NCI-H446 treated with DMSO at 0.1 percent for 48 hours (cell line): ENCODE results near the gene RIOX2.
"Not testable (repeated sequence)": the region's sequence is repeated elsewhere in the genome, so short reads cannot be mapped to it uniquely, and the experiment has no call there.

Source experiments
- DNase-seq: peaks from one replicate; lab custom pipeline; 2025; lab: John Stamatoyannopoulos, UW

RIOX2 gene

DNA sequence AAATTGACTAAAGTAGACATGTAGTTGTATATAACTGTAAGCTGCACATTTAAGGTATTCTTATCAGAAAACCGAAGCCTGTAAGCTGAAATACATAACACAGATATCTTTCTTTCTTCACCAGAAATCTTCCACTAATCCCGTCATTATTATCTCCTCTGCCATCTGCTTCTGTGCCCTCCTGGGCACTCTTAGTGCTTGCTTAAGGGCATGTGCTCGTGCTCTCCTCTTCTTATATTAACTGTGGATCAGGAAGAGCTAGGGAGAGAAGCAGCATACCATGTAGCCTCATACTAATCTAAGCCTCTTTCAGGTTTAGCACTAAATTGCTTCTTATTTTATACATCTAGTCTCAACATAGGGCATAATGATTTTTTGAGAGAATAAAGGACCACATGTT lies 60.8 kb downstream of the RIOX2 start:
- no peak for DNase-seq

DNA sequence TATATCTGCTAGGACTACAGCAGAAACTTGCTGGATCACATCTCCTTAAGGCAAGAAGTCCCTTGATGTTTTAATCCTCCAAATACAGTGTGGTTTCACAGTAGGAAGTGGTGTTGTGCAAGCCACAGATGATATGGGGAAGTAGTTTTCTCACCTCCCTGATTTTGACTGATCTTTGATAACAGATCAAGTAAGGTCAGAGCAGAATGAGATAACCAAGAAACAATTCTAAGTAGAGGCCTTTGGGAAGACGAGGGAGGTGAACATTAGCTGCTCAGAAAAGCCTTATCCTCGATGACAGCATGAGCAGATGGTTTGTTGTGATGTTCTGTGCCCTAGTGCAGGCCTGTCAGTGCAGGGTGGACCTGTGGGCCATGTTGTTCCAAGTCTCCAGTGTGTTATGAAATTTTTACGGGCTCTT lies 61.3 kb downstream of the RIOX2 start:
- DNase-seq = no peak

DNA sequence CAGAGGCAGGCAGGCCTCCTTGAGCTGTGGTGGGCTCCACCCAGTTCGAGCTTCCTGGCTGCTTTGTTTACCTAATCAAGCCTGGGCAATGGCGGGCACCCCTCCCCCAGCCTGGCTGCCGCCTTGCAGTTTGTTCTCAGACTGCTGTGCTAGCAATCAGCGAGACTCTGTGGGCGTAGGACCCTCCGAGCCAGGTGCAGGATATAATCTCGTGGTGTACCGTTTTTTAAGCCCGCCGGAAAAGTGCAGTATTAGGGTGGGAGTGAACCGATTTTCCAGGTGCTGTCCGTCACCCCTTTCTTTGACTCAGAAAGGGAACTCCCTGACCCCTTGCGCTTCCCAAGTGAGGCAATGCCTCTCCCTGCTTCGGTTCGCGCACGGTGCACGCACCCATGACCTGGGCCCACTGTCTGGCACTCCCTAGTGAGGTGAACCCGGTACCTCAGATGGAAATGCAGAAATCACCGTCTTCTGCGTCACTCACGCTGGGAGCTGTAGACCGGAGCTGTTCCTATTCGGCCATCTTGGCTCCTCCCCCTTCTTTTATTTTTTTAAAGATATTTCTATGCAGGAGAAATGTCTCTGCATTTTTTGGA lies 61.9 kb downstream of the RIOX2 start:
- DNase-seq = not testable (repeated sequence)

DNA sequence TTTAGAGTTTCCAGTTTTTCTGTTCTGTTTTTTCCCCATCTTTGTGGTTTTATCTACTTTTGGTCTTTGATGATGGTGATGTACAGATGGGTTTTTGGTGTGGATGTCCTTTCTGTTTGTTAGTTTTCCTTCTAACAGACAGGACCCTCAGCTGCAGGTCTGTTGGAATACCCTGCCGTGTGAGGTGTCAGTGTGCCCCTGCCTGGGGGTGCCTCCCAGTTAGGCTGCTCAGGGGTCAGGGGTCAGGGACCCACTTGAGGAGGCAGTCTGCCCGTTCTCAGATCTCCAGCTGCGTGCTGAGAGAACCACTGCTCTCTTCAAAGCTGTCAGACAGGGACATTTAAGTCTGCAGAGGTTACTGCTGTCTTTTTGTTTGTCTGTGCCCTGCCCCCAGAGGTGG lies 62.4 kb downstream of the RIOX2 start:
- DNase-seq = not testable (repeated sequence)

DNA sequence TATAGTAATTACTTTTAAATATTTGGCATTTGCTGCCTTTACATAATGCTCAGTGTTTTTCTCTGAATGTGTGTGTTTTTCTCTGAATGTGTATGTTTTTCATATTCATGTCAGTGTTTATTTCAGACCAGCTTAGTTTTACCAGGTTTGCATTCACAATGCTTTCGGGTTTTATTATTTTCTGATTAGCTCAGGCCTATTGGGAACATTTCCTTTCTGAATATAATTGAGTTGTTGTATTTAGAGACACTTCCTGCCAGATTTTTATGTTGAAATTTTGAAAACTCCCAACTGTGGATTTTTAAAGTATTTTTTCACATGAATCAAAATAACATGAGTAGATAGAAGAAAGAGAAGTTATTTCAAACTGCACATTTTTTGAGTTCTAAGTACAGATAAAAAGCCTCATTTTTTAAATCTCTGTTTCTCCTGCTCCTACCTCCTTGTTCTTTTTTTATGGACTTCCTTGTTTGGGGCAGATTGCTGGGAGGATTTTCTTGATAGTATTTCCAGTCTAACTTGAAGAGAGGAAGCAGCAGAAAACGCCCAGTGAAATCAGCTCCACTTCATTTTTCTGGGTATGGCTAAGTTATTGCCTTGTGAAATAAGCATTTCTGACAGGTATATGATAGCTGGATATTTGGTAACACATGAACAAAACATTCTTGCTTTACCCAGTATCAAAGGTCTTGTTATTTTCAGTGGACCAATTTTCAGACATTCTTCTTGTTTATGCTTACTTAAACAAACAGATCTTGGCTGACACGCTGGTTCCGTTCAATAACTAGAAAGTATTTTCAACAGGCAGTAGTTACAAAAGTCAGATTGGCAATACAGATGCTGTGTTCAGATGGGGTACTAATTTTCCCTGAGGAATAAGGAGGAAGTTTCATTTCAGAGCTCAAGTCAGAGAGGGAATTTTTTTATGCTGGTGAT lies 70.7 kb downstream of the RIOX2 start:
- DNase-seq = no peak

DNA sequence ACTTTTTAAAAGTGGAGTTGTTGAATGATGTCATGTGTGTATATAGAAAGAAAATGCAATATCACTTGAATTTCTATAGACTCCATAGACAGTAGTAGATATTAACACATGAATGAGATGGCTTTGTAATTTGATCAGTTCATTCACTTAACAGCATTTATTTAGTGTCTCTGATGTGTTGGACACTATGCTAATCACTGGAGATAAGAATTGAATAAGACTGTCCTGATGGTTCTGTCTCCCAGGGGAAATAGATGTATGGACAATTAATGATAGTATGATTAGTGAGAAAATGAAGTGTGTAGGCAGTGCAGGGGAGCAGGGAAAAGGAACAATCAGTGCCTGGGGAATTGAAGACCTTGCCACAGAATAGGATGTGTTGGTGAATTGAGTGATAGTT lies 72.9 kb downstream of the RIOX2 start:
- DNase-seq = no peak

DNA sequence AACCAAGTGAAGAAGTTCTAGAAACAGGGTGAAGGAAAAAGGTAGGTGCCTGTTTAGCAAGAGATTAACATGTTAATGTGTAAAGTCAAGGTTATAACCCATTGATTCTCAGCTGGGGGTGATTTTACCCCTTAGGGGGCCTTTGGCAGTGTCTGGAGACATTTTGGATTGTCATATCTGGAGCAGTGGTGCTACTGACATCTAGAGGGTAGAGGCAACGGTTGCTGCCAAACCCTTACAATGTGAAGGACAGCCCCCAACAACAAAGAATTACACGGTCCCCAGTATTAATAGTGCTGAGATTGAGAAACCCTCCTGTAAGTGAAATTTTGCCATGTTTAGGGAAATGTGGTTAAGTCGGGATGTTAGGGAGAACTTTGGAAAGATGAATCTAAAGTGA lies 75.7 kb downstream of the RIOX2 start:
- no peak for DNase-seq

DNA sequence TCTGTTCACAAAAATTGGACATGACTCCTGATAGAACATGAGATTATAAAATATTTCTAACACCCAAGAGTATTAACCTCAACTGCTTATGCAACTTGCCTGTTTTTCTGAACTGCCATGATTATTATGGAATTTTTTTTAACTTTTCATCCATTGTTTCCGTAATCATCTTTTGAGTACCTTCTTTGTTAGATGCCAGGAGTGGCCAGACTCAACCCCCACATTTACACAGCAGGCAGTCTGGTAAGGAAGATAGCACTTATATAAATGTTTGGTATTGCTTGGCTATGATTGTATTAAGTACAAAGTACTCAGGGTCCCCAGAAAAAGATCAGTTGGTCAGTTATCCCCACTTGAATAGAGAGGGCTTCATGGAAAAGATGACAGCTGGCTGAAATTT lies 76.1 kb downstream of the RIOX2 start:
- no peak for DNase-seq

DNA sequence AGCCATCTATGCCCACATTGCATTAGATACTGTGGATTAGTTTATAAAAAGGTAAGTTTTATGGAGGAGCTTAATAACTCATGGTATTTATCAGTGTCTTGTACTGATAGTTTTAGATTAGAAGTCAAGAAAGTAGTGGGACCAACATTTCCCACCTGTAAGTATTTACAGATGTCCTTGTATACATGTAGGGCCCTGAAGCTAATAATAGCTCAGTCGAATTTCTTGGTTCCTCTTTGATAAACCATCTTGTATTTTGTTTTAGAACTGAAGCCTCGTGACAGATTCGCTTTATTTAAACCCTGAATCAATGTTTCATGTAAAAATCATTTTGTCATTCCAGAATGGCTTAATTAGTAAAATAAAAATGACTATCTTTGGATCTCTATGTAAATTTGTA lies 77.0 kb downstream of the RIOX2 start:
- no peak for DNase-seq

DNA sequence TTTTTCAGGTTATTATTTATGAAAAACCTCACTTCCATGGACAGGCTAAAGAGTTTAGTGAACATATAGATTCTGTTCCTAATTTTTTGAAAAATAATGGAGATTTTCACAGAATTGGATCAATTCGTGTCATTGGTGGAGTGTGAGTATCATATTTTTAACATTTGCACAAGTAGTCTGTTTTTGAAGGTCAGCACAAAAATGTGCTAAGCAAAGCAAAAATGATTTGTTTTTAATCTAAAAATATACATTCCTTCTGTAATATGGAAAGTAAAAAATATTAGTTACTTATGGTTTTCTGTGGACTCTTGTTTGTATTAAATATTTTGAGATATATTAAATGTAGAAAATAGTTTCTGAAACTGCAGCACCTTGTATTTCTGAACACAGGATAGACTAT lies 79.4 kb downstream of the RIOX2 start:
- no peak for DNase-seq
